HUES48 (cell line): Measurements from ENCODE around the gene TSC2.

Experiments
- H3K27ac ChIP-seq: one replicate; pipeline ENCODE4 v1.7.0; 2013; ENCODE audit warnings: low read depth, low read length, inconsistent platforms
- H3K27me3 ChIP-seq: 2 replicates; pipeline ENCODE4 v1.6.1; 2013; ENCODE audit warnings: mild to moderate bottlenecking, low read length; ENCODE audit not compliant: control insufficient read depth, insufficient read depth
- H3K36me3 ChIP-seq: 2 replicates; pipeline ENCODE4 v1.6.1; 2013; ENCODE audit warnings: low read length; ENCODE audit not compliant: control insufficient read depth, insufficient read depth
- H3K4me1 ChIP-seq: 2 replicates; pipeline ENCODE4 v1.6.1; 2013; ENCODE audit warnings: mild to moderate bottlenecking, low read length; ENCODE audit not compliant: control insufficient read depth, insufficient read depth
- H3K4me3 ChIP-seq: 2 replicates; pipeline ENCODE4 v1.5.1; 2013; ENCODE audit warnings: mild to moderate bottlenecking, low read depth, low read length
- H3K9ac ChIP-seq: 2 replicates; pipeline ENCODE4 v1.6.1; 2013; ENCODE audit warnings: mild to moderate bottlenecking, low read depth, low read length, moderate library complexity
- H3K9me3 ChIP-seq: 2 replicates; pipeline ENCODE4 v1.6.1; 2013; ENCODE audit warnings: low read length; ENCODE audit not compliant: control insufficient read depth, insufficient read depth

The TSC2 gene

DNA sequence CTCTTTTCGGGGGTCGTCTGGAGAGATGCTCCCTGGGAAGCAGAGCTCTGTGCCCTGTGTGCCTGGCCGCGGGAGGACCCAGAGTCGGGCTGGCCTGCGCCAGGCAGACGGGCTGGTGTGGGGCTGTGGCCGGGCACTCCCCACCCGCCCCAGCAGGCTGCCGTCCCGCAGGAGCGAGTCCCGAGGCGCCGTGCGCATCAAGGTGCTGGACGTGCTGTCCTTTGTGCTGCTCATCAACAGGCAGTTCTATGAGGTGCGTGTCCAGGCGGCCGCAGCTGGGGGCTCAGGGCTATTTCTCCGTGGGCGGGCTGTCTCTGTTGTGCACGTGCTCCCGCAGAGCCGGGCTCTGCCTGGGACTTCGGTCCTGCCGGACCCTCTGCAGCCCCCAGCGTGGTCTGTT, 15.0 kb downstream of the TSC2 start:
- Histone ChIP-seq H3K4me1 (no peaks in the 10 kb centered on the region), H3K9ac (no peak overlapping the region), H3K4me3 (no peak overlapping the region), H3K9me3 (no peaks in the 10 kb centered on the region), H3K27ac (no peak overlapping the region), H3K36me3 (peaks cover 40% of the 10 kb centered on the region), H3K27me3 (no peaks in the 10 kb centered on the region)

DNA sequence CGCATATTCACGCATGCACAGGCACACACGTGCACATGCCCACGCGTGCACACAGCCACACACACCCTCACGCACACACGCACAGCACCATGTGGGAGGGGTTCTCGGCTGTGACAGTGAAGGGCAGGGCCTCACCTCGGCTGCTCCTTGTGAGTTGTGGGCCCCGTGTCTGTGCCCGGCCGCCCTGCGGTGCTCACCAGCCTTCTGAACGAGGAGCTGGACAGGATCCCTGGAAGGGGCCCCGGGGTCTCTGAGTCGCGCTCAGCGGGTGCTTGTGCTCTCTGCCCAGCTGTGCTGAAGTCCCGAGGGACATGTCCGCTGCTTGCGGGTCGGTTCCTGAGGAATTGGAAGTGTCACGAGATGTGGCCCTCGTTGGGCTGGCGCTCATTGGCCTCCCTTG, 16.1 kb downstream of the TSC2 start:
- no peak overlapping the region for H3K27ac ChIP-seq
- peaks cover 38% of the 10 kb centered on the region for H3K36me3 ChIP-seq
- H3K9me3 ChIP-seq = no peaks in the 10 kb centered on the region
- no peaks in the 10 kb centered on the region for H3K27me3 ChIP-seq
- no peak overlapping the region for H3K4me3 ChIP-seq
- H3K9ac ChIP-seq = no peak overlapping the region
- no peaks in the 10 kb centered on the region for H3K4me1 ChIP-seq

DNA sequence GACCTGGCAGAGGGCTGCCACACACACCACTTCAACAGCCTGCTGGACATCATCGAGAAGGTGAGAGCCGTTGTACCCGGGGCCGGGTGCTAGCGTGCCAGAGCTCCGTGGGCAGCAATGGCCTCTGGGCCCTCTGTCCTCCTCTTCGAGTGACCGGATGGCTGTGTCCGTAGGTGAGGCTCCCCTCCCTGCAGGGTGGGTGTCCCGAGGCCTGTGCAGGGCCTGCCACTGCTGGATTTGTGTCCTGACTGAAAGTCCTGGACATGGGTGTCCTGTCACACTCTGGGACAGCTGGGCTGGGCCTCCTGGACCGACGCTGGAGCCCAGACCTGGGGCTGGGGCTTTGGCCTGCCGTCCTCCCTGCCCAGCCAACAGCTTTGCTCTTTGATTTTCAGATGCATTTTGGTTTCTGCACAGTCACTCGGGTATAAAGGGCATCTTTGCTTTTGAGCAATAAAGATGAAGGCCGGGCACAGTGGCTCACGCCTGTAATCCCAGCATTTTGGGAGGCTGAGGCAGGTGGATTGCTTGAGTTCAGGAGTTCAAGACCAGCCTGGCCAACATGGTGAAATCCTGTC, 16.7 kb downstream of the TSC2 start:
- H3K27ac ChIP-seq = no peak overlapping the region
- H3K9ac ChIP-seq = no peak overlapping the region
- H3K9me3 ChIP-seq = no peaks in the 10 kb centered on the region
- no peak overlapping the region for H3K4me3 ChIP-seq
- peaks cover 38% of the 10 kb centered on the region for H3K36me3 ChIP-seq
- no peaks in the 10 kb centered on the region for H3K27me3 ChIP-seq
- no peaks in the 10 kb centered on the region for H3K4me1 ChIP-seq

GRCh38 chr16:2066139-2066538, 18.4 kb downstream of the TSC2 start:
- Histone ChIP-seq H3K9me3 (no peaks in the 10 kb centered on the region), H3K36me3 (peaks cover 40% of the 10 kb centered on the region), H3K27ac (no peak overlapping the region), H3K27me3 (no peaks in the 10 kb centered on the region), H3K4me3 (no peak overlapping the region), H3K4me1 (no peaks in the 10 kb centered on the region), H3K9ac (no peak overlapping the region)

GRCh38 chr16:2070576-2071453, 23.0 kb downstream of the TSC2 start:
- Histone ChIP-seq H3K36me3 (peaks cover 60% of the 10 kb centered on the region), H3K27ac (no peak overlapping the region), H3K9me3 (no peaks in the 10 kb centered on the region), H3K9ac (peak overlapping the region; percentile 18; the same call in 1 of the 2 replicates), H3K27me3 (no peaks in the 10 kb centered on the region), H3K4me3 (no peak overlapping the region), H3K4me1 (no peaks in the 10 kb centered on the region)

GRCh38 chr16:2071454-2072202, 23.8 kb downstream of the TSC2 start:
- H3K27me3 ChIP-seq = no peaks in the 10 kb centered on the region
- H3K9ac ChIP-seq = 0 out of 2 replicates have a peak overlapping the region, but pooled peaks have one; percentile 18
- H3K4me1 ChIP-seq = no peaks in the 10 kb centered on the region
- H3K36me3 ChIP-seq = peaks cover 59% of the 10 kb centered on the region
- no peak overlapping the region for H3K4me3 ChIP-seq
- H3K9me3 ChIP-seq = no peaks in the 10 kb centered on the region
- H3K27ac ChIP-seq = no peak overlapping the region

DNA sequence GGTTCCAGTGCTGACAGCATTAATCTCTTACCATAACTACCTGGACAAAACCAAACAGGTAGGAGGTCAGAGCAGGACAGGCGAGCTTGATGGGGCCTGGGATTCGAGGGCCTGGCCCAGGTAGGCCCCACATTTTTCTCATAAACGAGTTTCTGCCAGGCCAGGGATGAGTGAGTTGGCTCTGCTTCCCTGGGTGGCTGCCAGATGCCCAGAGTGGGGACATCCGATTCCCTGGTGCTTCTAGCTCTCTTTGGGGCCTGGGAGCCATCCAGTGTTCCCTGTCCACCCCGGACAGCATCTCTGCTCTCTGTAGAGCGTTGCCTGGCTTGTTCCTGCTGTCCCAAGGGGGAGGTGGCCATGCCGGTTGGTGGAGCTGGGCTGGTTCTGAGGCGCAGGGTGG, 25.1 kb downstream of the TSC2 start:
- no peaks in the 10 kb centered on the region for H3K27me3 ChIP-seq
- no peak overlapping the region for H3K9ac ChIP-seq
- H3K4me3 ChIP-seq = no peak overlapping the region
- no peaks in the 10 kb centered on the region for H3K4me1 ChIP-seq
- no peaks in the 10 kb centered on the region for H3K9me3 ChIP-seq
- H3K27ac ChIP-seq = no peak overlapping the region
- peaks cover 59% of the 10 kb centered on the region for H3K36me3 ChIP-seq

GRCh38 chr16:2074071-2074470, 26.3 kb downstream of the TSC2 start:
- H3K4me1 ChIP-seq = no peaks in the 10 kb centered on the region
- H3K9me3 ChIP-seq = no peaks in the 10 kb centered on the region
- no peaks in the 10 kb centered on the region for H3K27me3 ChIP-seq
- no peak overlapping the region for H3K27ac ChIP-seq
- H3K36me3 ChIP-seq = peaks cover 55% of the 10 kb centered on the region
- H3K4me3 ChIP-seq = no peak overlapping the region
- H3K9ac ChIP-seq = no peak overlapping the region

- Histone ChIP-seq H3K27me3 (no peaks in the 10 kb centered on the region), H3K27ac (no peak overlapping the region), H3K9ac (no peak overlapping the region), H3K9me3 (no peaks in the 10 kb centered on the region), H3K4me1 (no peaks in the 10 kb centered on the region), H3K36me3 (peaks cover 57% of the 10 kb centered on the region), H3K4me3 (no peak overlapping the region)
Measured at GRCh38 chr16:2075631-2076030, 27.8 kb downstream of the TSC2 start.

DNA sequence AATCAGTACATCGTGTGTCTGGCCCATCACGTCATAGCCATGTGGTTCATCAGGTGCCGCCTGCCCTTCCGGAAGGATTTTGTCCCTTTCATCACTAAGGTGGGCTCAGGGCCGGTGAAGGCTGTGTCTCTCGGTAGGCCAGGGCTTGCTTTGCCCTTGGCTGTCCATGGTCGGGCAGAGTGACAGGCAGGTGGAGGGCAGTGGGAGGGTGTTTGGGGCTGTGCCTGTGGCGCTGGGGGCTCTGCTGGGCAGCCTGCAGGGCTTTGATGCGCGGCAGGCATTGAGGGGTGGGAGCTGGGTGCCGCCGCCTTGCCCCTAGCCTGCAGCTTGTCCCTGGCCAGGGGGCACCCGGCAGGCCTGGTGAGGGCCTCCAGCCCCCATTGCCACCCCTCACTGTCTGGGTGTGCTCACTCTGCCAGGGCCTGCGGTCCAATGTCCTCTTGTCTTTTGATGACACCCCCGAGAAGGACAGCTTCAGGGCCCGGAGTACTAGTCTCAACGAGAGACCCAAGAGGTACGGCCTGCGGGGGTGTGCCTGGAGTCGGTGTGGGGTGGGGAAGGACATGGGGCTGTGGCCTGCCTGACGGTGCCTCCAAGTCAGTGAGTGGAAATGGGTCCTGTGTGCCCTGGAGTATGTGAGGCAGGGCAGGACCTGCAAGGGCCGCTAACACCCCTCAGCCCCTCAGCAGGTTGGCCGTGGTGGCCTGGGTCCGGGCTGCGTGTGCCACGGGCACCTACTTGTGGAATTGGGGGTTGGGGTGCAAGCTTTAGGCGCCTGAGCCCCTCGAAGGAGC, 28.5 kb downstream of the TSC2 start:
- no peak overlapping the region for H3K9ac ChIP-seq
- H3K9me3 ChIP-seq = no peaks in the 10 kb centered on the region
- peaks cover 56% of the 10 kb centered on the region for H3K36me3 ChIP-seq
- H3K27ac ChIP-seq = no peak overlapping the region
- H3K27me3 ChIP-seq = no peaks in the 10 kb centered on the region
- no peak overlapping the region for H3K4me3 ChIP-seq
- no peaks in the 10 kb centered on the region for H3K4me1 ChIP-seq
